NCI-H82 (cell line): ENCODE results near the gene POMC.
"Not testable (repeated sequence)": the region's sequence is repeated elsewhere in the genome, so short reads cannot be mapped to it uniquely, and the experiment has no call there.

ENCODE experiments used
- DNase-seq: peaks from one replicate; lab custom pipeline; 2025; lab: John Stamatoyannopoulos, UW

POMC gene

GRCh38 chr2:25176541-25177181 is 8.3 kb upstream of the POMC start:
- DNase-seq: no peak

GRCh38 chr2:25176138-25176537 is 7.8 kb upstream of the POMC start:
- no peak for DNase-seq

- DNase-seq: no peak
Measured at GRCh38 chr2:25174192-25174861, 5.9 kb upstream of the POMC start.

GRCh38 chr2:25173719-25174118 is 5.3 kb upstream of the POMC start:
- DNase-seq: no peak

- peak; percentile 15 for DNase-seq
Measured at GRCh38 chr2:25170888-25171287, 2.5 kb upstream of the POMC start.

GRCh38 chr2:25169073-25169470 is 692 bp upstream of the POMC start:
- DNase-seq: no peak

- peak; percentile 48 for DNase-seq
Measured at GRCh38 chr2:25165992-25166875, 2.1 kb downstream of the POMC start.

GRCh38 chr2:25164561-25164960 is 3.8 kb downstream of the POMC start:
- no peak for DNase-seq

- DNase-seq: not testable (repeated sequence)
Measured at GRCh38 chr2:25162061-25162460, 6.3 kb downstream of the POMC start.

GRCh38 chr2:25161055-25161781 is 7.2 kb downstream of the POMC start:
- no peak for DNase-seq

GRCh38 chr2:25160376-25160775 is 8.0 kb downstream of the POMC start:
- no peak for DNase-seq

GRCh38 chr2:25159949-25160348 is 8.4 kb downstream of the POMC start:
- peak; percentile 72 for DNase-seq

- no peak for DNase-seq
Measured at GRCh38 chr2:25158096-25158852, 10.1 kb downstream of the POMC start.

GRCh38 chr2:25155401-25155800 is 13.0 kb downstream of the POMC start:
- DNase-seq: no peak

GRCh38 chr2:25151718-25152117 is 16.7 kb downstream of the POMC start:
- DNase-seq: no peak

GRCh38 chr2:25150993-25151392 is 17.4 kb downstream of the POMC start:
- not testable (repeated sequence) for DNase-seq

GRCh38 chr2:25149646-25150045 is 18.7 kb downstream of the POMC start:
- DNase-seq: no peak

- DNase-seq: no peak
Measured at GRCh38 chr2:25146896-25147295, 21.5 kb downstream of the POMC start.

GRCh38 chr2:25145803-25146202 is 22.6 kb downstream of the POMC start:
- no peak for DNase-seq

GRCh38 chr2:25141120-25141519 is 27.3 kb downstream of the POMC start:
- no peak for DNase-seq

- not testable (repeated sequence) for DNase-seq
Measured at GRCh38 chr2:25140535-25140934, 27.8 kb downstream of the POMC start.
